ENCODE results near the gene URAD.

GRCh38 chr13:27966641-27967202 is 21.8 kb downstream of the URAD start:
- TF ChIP-seq CTCF (IDR thresholded peaks at IDR 0.05; ENCODE audit: borderline replicate concordance, extremely low read depth, low read length, poor library complexity, severe bottlenecking) (no peak), EZH2 (IDR thresholded peaks at IDR 0.05; ENCODE audit: borderline replicate concordance, low read depth, low read length, severe bottlenecking) (no peak)

All from DND-41 (cell line).